Vagina (tissue), 2 donors: Measurements from ENCODE around the gene GNB1L. TPM values are rescaled to one million over a fixed set of nuclear protein-coding genes. Genes with fewer than 3 reads are reported as not detected.

Experiments
- DNase-seq, 2 donors: peaks; one replicate each; pipeline ENCODE4 v3.0.0-alpha.2; 2017; ENCODE audit errors: extremely low spot score in 2 of 2
- H3K27ac ChIP-seq: fragments of 200-600 bp; sonication (generic); one replicate; pipeline ENCODE4 v1.5.1; 2019
- H3K27me3 ChIP-seq: fragments of 200-600 bp; sonication (generic); one replicate; pipeline ENCODE4 v1.5.1; 2019
- H3K36me3 ChIP-seq, 2 donors: fragments of 200-600 bp; sonication (generic); one replicate each; pipeline ENCODE4 v1.5.1; 2017 to 2019
- H3K4me1 ChIP-seq: fragments of 200-600 bp; sonication (generic); one replicate; pipeline ENCODE4 v1.5.1; 2019
- H3K4me3 ChIP-seq, 2 donors: fragments of 200-600 bp; sonication (generic); 1 replicate in 1 of 2; 2 replicates in 1 of 2; pipeline ENCODE4 v1.5.1; 2016 to 2019
- H3K9me3 ChIP-seq: fragments of 200-600 bp; sonication (generic); one replicate; pipeline ENCODE4 v1.5.1; 2019
- CTCF ChIP-seq, 3 experiments: fragments of 450-650 bp in 2 of 3; fragments of 200-600 bp in 1 of 3; sonication (generic) in 1 of 3; IDR thresholded peaks; one replicate each; pipeline ENCODE4 v1.5.1; 2017 to 2019; ENCODE audit warnings: antibody characterized with exemption in 3 of 3, mild to moderate bottlenecking in 2 of 3, moderate library complexity in 2 of 3
- POLR2A ChIP-seq, 2 donors: fragments of 450-650 bp; IDR thresholded peaks; one replicate each; pipeline ENCODE4 v1.6.1; 2017; ENCODE audit warnings: antibody characterized with exemption in 2 of 2, mild to moderate bottlenecking in 2 of 2, moderate library complexity in 2 of 2
- POLR2AphosphoS5 ChIP-seq, 2 donors: sonication (generic); formaldehyde crosslinking; IDR thresholded peaks; one replicate each; pipeline ENCODE4 v1.9.0; 2017; ENCODE audit warnings: antibody characterized with exemption in 2 of 2, mild to moderate bottlenecking in 2 of 2, low read depth in 1 of 2; ENCODE audit not compliant: insufficient read depth in 1 of 2
- intact Hi-C: fragments of 100-400 bp; cut with DNase I; formaldehyde crosslinking; loops from one replicate; pipeline ENCODE4 v1.15.1; 2023
- total RNA-seq: library from RNA; depleted of rRNA; stranded (reverse); fragments of >200 nt; gene quantifications from one replicate; pipeline ENCODE4 v1.2.3, GENCODE V29; 2016

The GNB1L gene
- total RNA-seq, 1 donor from 2014 or later = 14.0 TPM

DNA sequence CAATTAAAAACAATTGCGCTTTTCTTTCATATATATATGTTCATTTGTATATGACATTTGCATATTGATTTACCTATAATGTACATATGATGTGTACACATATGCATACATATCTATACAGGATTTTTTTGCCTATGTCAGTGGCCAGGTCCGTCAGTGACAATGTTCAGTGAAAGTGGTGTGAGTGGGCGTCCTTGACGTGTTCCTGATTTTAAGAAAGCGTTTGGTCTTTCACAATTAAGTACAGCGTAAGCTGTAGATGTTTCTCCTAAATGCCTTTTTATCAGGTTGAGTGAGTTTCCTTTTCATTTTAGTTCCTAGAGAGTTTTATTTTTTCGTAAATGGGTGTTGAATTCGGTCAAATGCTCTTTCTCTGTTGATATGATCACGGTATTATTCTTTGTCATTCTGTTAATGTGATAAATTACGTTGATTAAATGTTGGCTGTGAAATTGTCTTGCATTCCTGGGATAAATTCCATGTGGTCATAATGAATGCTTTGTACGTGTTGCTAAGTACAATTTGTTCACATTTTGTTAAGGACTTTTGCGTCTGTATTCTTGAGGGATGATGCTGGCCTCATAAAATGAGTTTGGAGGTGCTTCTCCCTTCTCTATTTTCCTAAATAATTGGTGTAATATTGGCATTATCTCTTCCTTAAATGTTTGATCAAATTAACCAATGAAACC lies 10.6 kb upstream of the GNB1L start:
- intact Hi-C loops = no loop called here
- H3K27me3 ChIP-seq = no peaks in the 10 kb centered on the region

DNA sequence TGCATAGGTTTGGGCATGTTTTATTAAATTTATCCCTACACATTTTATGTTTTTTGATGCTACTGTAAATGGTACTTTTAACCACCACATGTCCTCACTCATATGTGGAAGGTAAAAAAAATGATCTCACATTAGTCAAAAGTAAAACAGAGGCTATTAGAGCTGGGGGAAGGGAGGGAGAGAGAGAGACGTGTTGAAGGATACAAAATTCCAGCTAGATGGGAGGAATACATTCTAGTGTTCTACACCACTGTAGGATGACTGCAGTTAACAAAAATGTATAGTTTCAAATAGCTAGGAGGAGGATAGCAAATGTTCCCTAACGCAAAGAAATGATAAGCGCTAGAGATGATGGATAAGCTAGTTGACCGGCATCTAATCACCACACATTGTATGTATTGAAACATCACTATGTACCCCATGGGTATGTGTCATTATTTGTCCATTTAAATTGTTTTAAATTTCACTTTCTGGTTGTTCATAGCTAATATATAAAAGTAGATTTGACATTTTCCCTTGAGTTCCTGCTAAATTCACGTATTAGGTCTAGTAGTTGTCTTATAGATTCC lies 9.9 kb upstream of the GNB1L start:
- Histone ChIP-seq H3K27me3 (no peaks in the 10 kb centered on the region), H3K4me3 (no peak overlapping the region), H3K9me3 (no peaks in the 10 kb centered on the region), H3K4me1 (no peaks in the 10 kb centered on the region), H3K36me3 (no peaks in the 10 kb centered on the region), H3K27ac (no peak overlapping the region)
- TF ChIP-seq POLR2AphosphoS5 (IDR thresholded peaks at IDR 0.05; ENCODE audit: insufficient read depth in 1 of 2, low read depth in 1 of 2) (no peak), POLR2A (IDR thresholded peaks at IDR 0.05) (no peak), CTCF (IDR thresholded peaks at IDR 0.05) (no peak)
- intact Hi-C loops = no loop called here
- DNase-seq = no peak

More for the DNA sequence above, 10.6 kb upstream of the GNB1L start:
- TF ChIP-seq POLR2A (IDR thresholded peaks at IDR 0.05) = no peak
- no peak for TF ChIP-seq POLR2AphosphoS5 (IDR thresholded peaks at IDR 0.05; ENCODE audit: insufficient read depth in 1 of 2, low read depth in 1 of 2)
- TF ChIP-seq CTCF (IDR thresholded peaks at IDR 0.05) = no peak
- Histone ChIP-seq H3K27ac (no peak overlapping the region), H3K36me3 (no peaks in the 10 kb centered on the region), H3K9me3 (no peaks in the 10 kb centered on the region), H3K4me3 (no peak overlapping the region), H3K4me1 (no peaks in the 10 kb centered on the region)
- DNase-seq = no peak

DNA sequence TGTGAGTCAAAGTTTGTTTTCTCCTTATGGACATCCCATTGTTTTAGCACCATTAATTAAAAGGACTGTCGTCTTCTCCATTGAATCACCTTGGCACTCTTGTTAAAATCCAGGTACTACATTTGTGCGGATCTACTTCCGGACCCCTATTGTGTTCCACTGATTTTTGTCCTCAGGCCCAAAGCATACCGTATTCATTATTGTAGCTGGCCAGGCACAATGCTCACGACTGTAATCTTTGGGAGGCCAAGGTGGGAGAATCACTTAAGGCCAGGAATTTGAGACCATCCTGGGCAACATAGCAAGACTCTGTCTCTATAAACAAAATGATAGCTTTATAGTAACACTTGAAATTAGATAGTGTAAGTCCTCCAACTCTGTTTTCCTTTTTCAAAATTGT lies 8.9 kb upstream of the GNB1L start:
- DNase-seq = no peak
- no peaks in the 10 kb centered on the region for H3K4me1 ChIP-seq
- H3K27ac ChIP-seq = no peak overlapping the region
- no peaks in the 10 kb centered on the region for H3K9me3 ChIP-seq
- TF ChIP-seq CTCF (IDR thresholded peaks at IDR 0.05) (no peak), POLR2A (IDR thresholded peaks at IDR 0.05) (no peak), POLR2AphosphoS5 (IDR thresholded peaks at IDR 0.05; ENCODE audit: insufficient read depth in 1 of 2, low read depth in 1 of 2) (no peak)
- no peak overlapping the region for H3K4me3 ChIP-seq
- no peaks in the 10 kb centered on the region for H3K27me3 ChIP-seq
- H3K36me3 ChIP-seq = no peaks in the 10 kb centered on the region
- intact Hi-C loops = no loop called here

DNA sequence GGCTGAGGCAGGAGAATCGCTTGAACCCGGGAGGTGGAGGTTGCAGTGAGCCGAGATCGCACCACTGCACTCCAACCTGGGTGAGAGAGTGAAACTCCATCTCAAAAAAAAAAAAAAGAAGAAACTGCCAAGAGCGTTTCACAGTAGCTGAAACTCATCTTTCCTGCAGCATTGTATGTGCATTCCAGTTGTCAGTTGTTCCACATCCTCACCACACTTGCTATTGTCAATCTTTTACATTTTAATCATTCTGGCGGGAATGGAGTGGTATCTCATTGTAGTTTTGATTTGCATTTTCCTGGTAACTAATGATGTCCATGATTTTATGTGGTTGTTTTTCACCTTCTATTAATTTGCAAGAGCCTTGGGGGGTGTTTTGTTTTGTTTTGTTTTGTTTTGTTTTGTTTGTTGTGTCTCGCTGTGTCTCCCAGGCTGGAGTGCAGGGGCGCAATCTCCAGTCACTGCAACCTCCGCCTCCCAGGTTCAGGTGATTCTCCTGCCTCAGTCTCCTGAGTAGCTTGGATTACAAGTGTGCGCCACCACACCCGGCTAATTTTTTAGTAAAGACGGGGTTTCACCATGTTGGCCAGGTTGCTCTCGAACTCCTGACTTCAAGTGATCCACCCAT lies 8.1 kb upstream of the GNB1L start:
- Histone ChIP-seq H3K4me1 (no peaks in the 10 kb centered on the region), H3K36me3 (no peaks in the 10 kb centered on the region), H3K4me3 (no peak overlapping the region), H3K9me3 (no peaks in the 10 kb centered on the region), H3K27ac (no peak overlapping the region), H3K27me3 (no peaks in the 10 kb centered on the region)
- intact Hi-C loops = no loop called here
- DNase-seq = no peak
- TF ChIP-seq POLR2AphosphoS5 (IDR thresholded peaks at IDR 0.05; ENCODE audit: insufficient read depth in 1 of 2, low read depth in 1 of 2) (no peak), CTCF (IDR thresholded peaks at IDR 0.05) (no peak), POLR2A (IDR thresholded peaks at IDR 0.05) (no peak)
